Activated T-cell treated with anti-CD3 and anti-CD28 coated beads, Interleukin-2, amount 50 U/mL, for 24 hours (primary cell): ENCODE results near the gene TNS4.

Experiments used
- DNase-seq: peaks from one replicate; pipeline ENCODE4 v3.0.0-alpha.2; 2020
- H3K27ac Mint-ChIP-seq: 2 replicates; pipeline ENCODE4 v1.8.0; 2020; ENCODE audit warnings: mild to moderate bottlenecking, mixed read lengths
- H3K27me3 Mint-ChIP-seq: 2 replicates; pipeline ENCODE4 v1.8.0; 2020; ENCODE audit warnings: mixed read lengths
- H3K36me3 Mint-ChIP-seq: 2 replicates; pipeline ENCODE4 v1.8.0; 2020; ENCODE audit warnings: low read depth, mixed read lengths
- H3K4me1 Mint-ChIP-seq: 2 replicates; pipeline ENCODE4 v1.8.0; 2020; ENCODE audit warnings: low read depth, mixed read lengths
- H3K4me3 Mint-ChIP-seq: 2 replicates; pipeline ENCODE4 v1.8.0; 2020; ENCODE audit warnings: mild to moderate bottlenecking, moderate library complexity, mixed read lengths
- H3K9me3 Mint-ChIP-seq: 2 replicates; pipeline ENCODE4 v1.8.0; 2020; ENCODE audit warnings: mixed read lengths

The TNS4 gene

DNA sequence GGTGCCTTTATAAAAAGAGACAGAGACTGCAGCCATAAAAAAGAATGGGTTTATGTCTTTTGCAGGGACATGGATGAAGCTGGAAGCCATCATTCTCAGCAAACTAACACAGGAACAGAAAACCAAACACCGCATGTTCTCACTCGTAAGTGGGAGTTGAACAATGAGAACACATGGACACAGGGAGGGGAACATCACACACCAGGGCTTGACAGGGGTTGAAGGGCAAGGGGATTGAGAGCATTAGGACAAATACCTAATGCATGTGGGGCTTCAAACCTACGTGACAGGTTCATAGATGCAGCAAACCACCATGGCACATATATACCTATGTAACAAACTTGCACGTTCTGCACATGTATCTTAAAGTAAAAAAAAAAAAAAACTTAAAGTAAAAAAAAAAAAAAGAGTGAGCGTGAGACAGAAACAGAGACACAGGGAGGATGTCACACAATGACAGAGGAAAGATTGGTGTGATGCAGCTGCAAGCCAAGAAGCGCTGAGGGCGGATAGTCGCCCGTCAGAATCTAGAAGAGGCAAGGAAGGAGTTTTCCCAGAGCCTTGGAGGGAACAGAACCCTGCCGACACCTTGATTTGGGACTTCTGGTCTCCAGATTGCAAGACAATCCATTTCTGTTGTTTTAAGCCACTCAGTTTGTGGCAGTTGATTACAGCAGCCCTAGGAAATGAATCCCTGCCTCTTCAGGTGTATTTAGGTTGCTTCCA is 27.4 kb upstream of the TNS4 start:
- Mint-ChIP-seq H3K4me1 (peaks cover 58% of the 10 kb centered on the region), H3K27ac (no peak overlapping the region), H3K4me3 (no peak overlapping the region), H3K9me3 (peaks cover 15% of the 10 kb centered on the region), H3K36me3 (peaks cover 19% of the 10 kb centered on the region), H3K27me3 (no peaks in the 10 kb centered on the region)
- peak; percentile 43 for DNase-seq

DNA sequence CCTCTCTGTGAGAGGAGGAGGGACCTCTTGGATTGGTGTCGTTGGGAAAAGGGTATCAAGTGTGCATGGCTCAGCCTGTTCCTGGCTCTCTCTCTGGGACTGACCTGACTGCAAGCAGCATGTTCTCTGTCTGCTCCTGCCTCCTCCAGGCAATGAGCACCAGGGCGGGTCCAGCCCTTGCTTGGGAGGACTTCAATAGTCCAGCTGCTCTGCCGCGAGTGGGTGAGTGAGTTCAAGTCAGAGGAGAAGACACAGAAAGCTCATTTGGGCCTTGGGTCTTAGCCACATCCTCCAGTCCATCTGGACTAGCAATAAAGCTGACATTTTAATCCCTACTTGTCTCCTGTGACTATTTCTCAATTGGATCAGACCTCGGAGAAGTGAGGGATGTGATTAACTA is 25.2 kb upstream of the TNS4 start:
- Mint-ChIP-seq H3K27ac (no peak overlapping the region), H3K9me3 (peaks cover 15% of the 10 kb centered on the region), H3K4me3 (no peak overlapping the region), H3K4me1 (peaks cover 39% of the 10 kb centered on the region), H3K36me3 (peaks cover 17% of the 10 kb centered on the region), H3K27me3 (no peaks in the 10 kb centered on the region)
- peak; percentile 25 for DNase-seq

DNA sequence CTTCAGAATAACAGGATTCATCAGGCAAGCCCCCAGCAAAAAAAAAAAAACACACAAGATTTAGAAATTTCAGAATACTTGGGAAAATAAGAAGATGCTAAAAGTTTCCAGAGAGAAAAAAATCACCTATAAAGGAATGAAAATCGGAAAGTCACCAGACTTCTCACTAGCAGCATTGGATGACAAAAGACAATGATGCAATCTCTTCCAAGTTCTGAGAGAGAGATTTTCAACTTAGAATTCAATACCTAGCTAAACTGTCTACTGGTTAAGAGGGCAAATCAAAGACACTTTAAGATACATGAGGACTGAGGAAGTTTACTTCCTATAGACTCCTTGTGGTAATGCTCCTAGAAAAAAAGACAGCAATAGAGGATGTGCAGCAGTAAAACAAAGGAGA is 23.9 kb upstream of the TNS4 start:
- no peak for DNase-seq
- peaks cover 15% of the 10 kb centered on the region for H3K9me3 Mint-ChIP-seq
- H3K4me3 Mint-ChIP-seq: no peak overlapping the region
- no peak overlapping the region for H3K27ac Mint-ChIP-seq
- H3K27me3 Mint-ChIP-seq: no peaks in the 10 kb centered on the region
- peaks cover 31% of the 10 kb centered on the region for H3K4me1 Mint-ChIP-seq
- H3K36me3 Mint-ChIP-seq: peaks cover 17% of the 10 kb centered on the region

DNA sequence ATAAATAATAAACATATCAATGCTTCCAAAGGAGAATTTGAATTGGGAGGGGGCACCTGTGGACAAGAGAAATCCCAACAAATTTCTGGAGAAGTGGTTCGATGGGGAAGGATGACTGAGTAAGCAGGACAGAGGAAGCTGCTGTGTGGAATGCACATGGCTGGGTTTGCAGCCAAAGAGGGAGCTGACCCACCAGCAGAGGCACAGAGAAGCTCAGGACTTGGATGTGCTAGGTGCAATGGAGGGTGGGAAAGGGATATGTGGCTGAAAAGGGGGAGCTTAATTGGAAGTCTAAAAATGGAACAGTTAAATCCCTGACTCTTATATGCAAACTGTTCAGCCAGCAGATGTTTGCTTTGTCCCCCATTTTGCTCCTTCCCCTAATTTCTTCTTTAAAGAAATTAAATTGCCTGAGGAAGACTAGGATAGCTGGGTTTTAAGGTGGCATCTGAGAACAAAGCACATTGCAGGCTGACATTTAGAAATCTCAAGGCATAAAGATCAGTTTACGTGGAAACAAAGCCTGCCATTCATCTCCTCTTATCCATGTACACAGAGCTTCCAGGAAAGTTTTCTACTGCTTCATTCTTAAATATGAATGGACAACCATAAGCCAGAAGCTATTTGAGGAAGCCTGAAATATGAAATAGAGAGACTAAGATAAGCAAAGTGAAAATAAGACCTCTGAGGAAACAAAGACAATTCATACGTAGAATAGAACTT is 23.0 kb upstream of the TNS4 start:
- Mint-ChIP-seq H3K4me3 (no peak overlapping the region), H3K27me3 (no peaks in the 10 kb centered on the region), H3K27ac (no peak overlapping the region), H3K4me1 (peaks cover 24% of the 10 kb centered on the region), H3K36me3 (peaks cover 17% of the 10 kb centered on the region), H3K9me3 (peaks cover 15% of the 10 kb centered on the region)
- peak; percentile 17 for DNase-seq

DNA sequence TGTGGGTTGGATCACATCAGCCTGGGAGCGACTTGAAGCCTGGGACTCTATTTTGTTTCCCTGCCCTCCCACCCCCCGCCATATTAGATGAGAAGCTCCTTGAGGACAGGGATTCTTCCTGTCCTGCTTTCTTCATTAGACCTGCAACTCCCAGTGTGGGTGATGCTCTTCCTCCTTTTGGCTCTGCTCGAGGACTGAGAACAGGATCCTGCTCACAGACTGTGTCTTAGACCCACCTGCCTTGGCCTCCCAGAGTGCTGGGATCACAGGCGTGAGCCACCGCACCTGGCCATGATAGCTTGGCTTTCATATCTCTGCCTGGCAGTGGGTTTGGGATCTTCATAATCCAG is 21.5 kb upstream of the TNS4 start:
- DNase-seq: no peak
- Mint-ChIP-seq H3K27me3 (no peaks in the 10 kb centered on the region), H3K4me1 (peaks cover 27% of the 10 kb centered on the region), H3K4me3 (no peak overlapping the region), H3K36me3 (peaks cover 17% of the 10 kb centered on the region), H3K9me3 (peaks cover 15% of the 10 kb centered on the region), H3K27ac (no peak overlapping the region)

DNA sequence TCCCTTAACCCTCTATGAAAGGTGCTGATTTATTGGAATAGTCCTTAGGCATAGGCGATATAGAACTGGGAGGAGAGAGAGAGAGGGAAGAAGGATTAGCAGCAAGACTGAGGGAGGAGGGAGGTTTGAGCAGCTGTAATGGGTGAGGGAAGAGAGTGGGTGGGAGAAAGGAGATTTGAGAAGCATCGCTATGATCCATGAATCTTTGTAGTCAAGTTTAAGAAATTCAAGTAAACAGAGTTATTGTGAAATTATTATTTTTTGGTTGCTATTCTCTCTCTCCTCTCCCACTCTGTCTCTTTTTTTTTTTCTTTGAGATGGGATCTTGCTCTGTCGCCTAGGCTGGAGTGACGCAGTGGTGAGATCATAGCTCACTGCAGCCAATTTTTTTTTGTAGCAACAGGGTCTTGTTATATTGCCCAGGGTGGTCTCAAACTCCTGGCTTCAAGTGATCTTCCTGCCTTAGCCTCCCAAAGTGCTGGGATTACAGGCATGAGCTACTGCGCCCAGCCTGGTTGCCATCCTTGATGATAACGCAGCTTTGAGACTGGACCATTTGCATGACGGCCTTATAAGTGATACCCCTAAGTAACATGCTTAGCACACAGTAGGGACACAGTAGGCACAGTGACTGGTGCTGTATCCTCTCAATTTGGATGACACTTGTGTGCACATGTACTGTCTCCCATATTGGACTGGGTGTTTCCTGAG is 21.0 kb upstream of the TNS4 start:
- Mint-ChIP-seq H3K27me3 (no peaks in the 10 kb centered on the region), H3K27ac (no peak overlapping the region), H3K4me1 (peaks cover 29% of the 10 kb centered on the region), H3K36me3 (peaks cover 17% of the 10 kb centered on the region), H3K4me3 (no peak overlapping the region), H3K9me3 (peaks cover 15% of the 10 kb centered on the region)
- peak; percentile 18 for DNase-seq

DNA sequence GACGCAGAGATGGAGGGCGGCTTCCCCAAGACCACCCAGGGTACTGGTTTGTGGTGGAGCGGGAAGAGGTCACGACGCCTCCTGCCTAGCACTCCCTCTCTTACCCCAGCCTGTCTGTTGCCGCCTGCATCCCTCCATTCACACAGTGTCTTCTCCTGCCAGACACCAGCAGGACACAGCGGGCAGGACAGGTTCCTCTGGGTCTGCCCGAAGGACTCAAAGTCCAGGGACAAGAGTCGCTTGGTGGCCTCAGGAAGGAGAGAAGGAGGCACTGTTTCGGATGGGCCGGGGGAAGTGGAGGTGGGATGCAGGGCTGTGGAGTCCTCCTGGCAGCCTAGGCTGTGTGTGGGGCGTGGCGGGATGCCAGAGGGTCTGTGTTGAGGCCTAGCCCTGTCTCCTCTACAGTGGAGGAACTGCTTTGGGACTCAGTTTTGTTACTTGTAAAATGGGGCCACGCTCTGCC is 19.6 kb upstream of the TNS4 start:
- Mint-ChIP-seq H3K27me3 (no peaks in the 10 kb centered on the region), H3K4me3 (no peak overlapping the region), H3K36me3 (peaks cover 16% of the 10 kb centered on the region), H3K9me3 (peaks cover 15% of the 10 kb centered on the region), H3K4me1 (peaks cover 42% of the 10 kb centered on the region), H3K27ac (no peak overlapping the region)
- DNase-seq: peak; percentile 30

DNA sequence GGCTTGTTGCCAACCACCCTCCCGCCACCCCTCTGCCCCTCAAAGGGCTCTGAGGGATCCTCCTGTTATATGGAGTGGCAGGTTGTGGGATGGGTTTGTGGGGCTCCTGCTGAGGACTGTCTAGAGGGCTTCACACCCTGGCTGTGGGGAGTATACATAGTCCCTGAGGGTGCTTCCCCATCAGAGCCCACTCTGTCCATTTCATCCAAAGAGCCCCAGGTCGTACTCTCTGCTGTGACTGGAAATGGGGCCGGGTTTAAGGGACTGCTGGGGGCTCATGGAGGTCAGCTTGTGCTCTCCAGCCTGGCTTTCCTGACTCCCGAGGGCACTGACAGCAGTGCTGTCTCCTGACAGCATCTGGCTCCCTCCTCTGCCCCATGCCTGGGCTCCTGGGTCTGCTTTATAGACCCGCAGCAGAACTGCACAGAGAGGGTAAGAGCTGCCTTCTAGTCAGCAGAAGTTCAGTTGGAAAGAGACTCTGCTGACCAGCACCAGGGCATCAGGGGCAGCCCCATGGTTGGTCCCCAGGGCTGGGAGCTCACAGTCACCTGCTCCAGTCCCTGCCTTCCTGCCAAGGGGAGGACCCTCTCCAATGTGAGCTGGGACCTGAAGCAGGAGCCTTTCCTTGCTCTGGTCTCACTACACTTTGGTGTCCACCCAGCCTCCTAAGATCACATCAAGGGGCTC is 17.8 kb upstream of the TNS4 start:
- DNase-seq: peak; percentile 35
- H3K27me3 Mint-ChIP-seq: no peaks in the 10 kb centered on the region
- H3K4me1 Mint-ChIP-seq: peaks cover 58% of the 10 kb centered on the region
- no peak overlapping the region for H3K4me3 Mint-ChIP-seq
- H3K9me3 Mint-ChIP-seq: no peaks in the 10 kb centered on the region
- H3K27ac Mint-ChIP-seq: no peak overlapping the region
- peaks cover 2% of the 10 kb centered on the region for H3K36me3 Mint-ChIP-seq

DNA sequence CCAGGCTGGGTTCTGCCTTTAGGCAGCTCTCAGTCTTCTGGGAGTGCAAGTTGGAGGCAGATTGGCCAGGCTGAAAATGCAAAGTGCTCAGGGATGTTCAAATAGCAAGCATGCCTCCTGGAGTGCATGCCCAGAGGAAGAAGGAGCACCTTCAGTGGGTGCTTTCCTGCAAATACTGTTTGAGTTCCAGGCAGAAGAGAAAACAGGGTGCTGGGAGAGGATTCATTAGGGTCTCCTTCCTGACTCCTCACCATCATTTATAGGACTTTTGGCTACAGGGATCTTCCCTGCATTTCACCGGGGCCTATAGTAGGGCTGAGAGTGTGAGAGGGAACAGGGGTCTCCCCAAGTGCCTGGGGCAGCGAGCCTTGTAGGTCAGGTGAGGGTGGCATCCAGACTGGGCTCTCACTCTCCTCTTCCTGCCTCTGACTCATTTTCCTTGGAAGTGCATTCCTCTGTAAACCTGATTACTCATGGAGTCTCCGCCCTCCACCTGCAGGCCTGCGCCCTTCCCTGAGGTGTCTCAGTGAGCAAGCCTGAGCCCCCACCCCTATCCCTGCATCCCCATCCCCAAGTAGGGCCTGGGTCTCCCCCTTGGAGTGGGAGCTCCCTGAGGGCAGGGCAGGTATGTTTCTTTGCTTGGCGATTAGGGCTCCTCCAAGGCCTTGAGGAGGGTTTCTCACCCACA is 17.1 kb upstream of the TNS4 start:
- Mint-ChIP-seq H3K27me3 (no peaks in the 10 kb centered on the region), H3K4me1 (peaks cover 64% of the 10 kb centered on the region), H3K36me3 (no peaks in the 10 kb centered on the region), H3K4me3 (peak overlapping the region; percentile 30), H3K27ac (peak overlapping the region; percentile 38), H3K9me3 (no peaks in the 10 kb centered on the region)
- peak; percentile 32 for DNase-seq

DNA sequence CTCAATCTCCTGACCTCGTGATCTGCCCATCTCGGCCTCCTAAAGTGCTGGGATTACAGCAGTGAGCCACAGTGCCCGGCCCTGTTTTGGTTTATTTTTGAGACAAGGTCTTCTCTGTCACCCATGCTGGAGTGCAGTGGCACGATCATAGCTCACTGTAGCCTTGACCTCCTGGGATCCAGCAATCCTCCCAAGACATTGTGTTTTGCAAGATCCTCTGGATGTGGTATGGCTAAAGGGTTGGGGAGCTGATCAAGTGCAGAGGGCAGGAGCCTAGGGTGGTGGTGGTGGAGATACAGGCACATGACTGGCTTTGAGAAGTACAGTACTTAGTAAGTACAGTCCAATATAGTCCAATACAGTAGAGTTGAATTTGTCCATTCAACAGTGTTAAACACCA is 16.6 kb upstream of the TNS4 start:
- peak; percentile 34 for DNase-seq
- Mint-ChIP-seq H3K9me3 (no peaks in the 10 kb centered on the region), H3K4me1 (peaks cover 64% of the 10 kb centered on the region), H3K4me3 (peak overlapping the region; percentile 30), H3K27ac (peak overlapping the region; percentile 38), H3K27me3 (no peaks in the 10 kb centered on the region), H3K36me3 (no peaks in the 10 kb centered on the region)

DNA sequence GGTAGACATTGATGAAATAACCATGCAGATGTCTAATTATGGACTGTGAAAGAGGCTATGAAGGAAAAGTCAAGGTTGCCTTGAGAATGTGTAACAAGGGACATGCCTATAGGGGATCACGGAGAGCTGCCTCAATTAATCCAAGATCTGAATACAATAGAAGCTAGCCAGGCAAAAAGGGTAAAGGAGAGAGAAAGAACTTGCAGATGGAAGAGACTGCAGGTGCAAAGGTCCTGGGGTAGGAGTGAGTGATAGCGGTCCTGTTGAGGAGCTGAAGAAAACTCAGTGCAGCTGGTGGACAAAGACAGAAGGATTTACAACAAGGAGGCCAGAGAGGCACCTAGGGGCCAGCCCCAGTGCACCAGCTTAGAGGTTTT is 15.9 kb upstream of the TNS4 start:
- no peaks in the 10 kb centered on the region for H3K27me3 Mint-ChIP-seq
- peak; percentile 25 for DNase-seq
- H3K4me1 Mint-ChIP-seq: peaks cover 62% of the 10 kb centered on the region
- H3K4me3 Mint-ChIP-seq: peak overlapping the region; percentile 65
- H3K36me3 Mint-ChIP-seq: no peaks in the 10 kb centered on the region
- H3K9me3 Mint-ChIP-seq: no peaks in the 10 kb centered on the region
- peak overlapping the region; percentile 77 for H3K27ac Mint-ChIP-seq

DNA sequence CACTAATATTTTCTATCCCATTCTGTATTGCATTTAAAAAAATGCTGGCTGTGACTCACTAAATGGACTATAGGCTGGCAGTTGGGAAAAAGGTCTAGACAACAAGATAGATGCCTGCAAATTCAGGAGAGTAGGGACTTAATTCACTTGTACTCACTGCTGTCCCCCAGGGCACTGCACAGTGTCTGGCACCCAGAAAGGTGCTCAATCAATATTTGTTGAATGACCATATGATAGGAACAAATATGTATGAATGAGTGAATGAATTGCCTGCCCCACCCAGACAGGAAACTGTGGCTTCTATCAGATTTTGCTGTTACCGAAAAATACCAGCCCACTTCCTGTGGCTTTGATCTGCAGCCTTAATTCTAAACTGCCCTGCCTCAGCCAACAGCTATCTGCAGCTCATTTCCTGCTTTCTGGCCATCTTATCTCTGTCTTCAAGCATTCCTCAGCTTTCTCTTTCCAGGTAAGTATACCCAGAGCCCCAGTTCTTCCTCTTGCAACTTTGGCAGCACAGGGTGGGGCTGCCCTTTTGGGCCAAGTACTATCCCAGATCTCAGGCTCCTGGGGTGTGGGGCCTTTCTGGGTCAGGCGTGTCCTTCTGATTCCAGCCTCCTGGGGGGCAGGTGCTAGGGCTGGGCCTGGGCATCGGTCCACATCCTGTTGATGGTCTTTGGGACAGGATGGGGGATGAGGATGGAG is 15.3 kb upstream of the TNS4 start:
- Mint-ChIP-seq H3K27ac (peak overlapping the region; percentile 77), H3K36me3 (no peaks in the 10 kb centered on the region), H3K27me3 (no peaks in the 10 kb centered on the region), H3K4me1 (peaks cover 61% of the 10 kb centered on the region), H3K9me3 (no peaks in the 10 kb centered on the region), H3K4me3 (peak overlapping the region; percentile 65)
- peak; percentile 49 for DNase-seq

DNA sequence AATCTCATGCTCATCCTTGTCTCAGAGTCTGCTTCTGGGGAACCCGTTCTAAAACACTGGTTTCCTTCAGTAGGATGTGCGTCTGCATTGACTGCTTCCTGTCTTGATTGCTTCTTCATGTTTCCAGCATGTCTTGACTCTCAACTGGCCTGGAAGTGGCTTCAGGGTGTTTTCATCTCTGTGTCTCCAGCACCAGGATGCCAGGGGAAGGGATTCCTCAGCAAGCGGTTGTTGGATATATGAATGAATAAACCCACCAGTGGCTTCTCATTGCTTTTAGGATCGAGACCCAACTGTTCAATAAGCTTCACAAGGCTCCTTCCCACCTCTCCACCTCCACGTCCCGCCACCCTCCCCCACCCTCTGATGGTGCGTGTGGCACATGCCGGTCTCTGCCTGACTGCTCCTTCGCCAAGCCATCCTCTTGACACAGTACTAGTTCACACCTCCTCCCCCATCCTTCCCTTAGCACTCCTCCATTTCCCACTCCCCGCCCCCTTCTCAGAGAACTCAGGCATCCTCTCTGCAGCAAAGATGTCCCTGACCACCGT is 14.1 kb upstream of the TNS4 start:
- no peaks in the 10 kb centered on the region for H3K27me3 Mint-ChIP-seq
- H3K36me3 Mint-ChIP-seq: no peaks in the 10 kb centered on the region
- DNase-seq: peak; percentile 51
- no peaks in the 10 kb centered on the region for H3K9me3 Mint-ChIP-seq
- H3K4me3 Mint-ChIP-seq: peak overlapping the region; percentile 25
- H3K4me1 Mint-ChIP-seq: peaks cover 55% of the 10 kb centered on the region
- peak overlapping the region; percentile 46 for H3K27ac Mint-ChIP-seq
